Measurements from ENCODE around the gene MBD3. TPM values are rescaled to one million over a fixed set of nuclear protein-coding genes. Genes with fewer than 3 reads are reported as not detected.

MBD3 gene
- total and polyA plus RNA-seq, 4 donors = 12.4 to 57.6 (median 50.2) TPM

- H3K4me1 ChIP-seq (ENCODE audit: control insufficient read depth in 4 of 4, insufficient read depth in 4 of 4, low read length in 3 of 4) = peaks cover 6 to 25% (median 16%) of the 10 kb centered on the region in 4 donors
- no peak overlapping the region for H3K9ac ChIP-seq (ENCODE audit: low read depth in 1 of 2, low read length in 2 of 2)
- no peak overlapping the region for H3K4me3 ChIP-seq (ENCODE audit: low read depth in 1 of 3, low read length in 3 of 3)
- WGBS = 95% methylated on average over 13 of the region's 13 CpGs
- peaks cover 4 to 25% (median 11%) of the 10 kb centered on the region in 4 donors for H3K36me3 ChIP-seq (ENCODE audit: control insufficient read depth in 4 of 4, insufficient read depth in 3 of 4, low read depth in 1 of 4, low read length in 3 of 4)
- H3K27ac ChIP-seq (ENCODE audit: low read depth in 1 of 2, low read length in 2 of 2) = no peak overlapping the region
- no peaks in the 10 kb centered on the region for H3K27me3 ChIP-seq (ENCODE audit: control insufficient read depth in 4 of 4, insufficient read depth in 4 of 4, low read length in 3 of 4)
- no peaks in the 10 kb centered on the region for H3K9me3 ChIP-seq (ENCODE audit: control insufficient read depth in 4 of 4, low read length in 3 of 4)
- DNase-seq (ENCODE audit: low spot score) = no peak
- TF ChIP-seq SP1 (IDR thresholded peaks at IDR 0.05) (no peak), NR2F2 (IDR thresholded peaks at IDR 0.05) (no peak), CTCF (IDR thresholded peaks at IDR 0.05; ENCODE audit: low read depth, low read length, missing input control) (no peak), HNF4G (IDR thresholded peaks at IDR 0.05) (no peak), TAF1 (conservative IDR thresholded peaks at IDR 0.05) (no peak), FOXA1 (IDR thresholded peaks at IDR 0.05) (no peak), REST (IDR thresholded peaks at IDR 0.05) (no peak), HNF4A (conservative IDR thresholded peaks at IDR 0.05) (no peak), RAD21 (IDR thresholded peaks at IDR 0.05) (no peak), RXRA (IDR thresholded peaks at IDR 0.05) (no peak), JUND (IDR thresholded peaks at IDR 0.05) (no peak), EGR1 (IDR thresholded peaks at IDR 0.05; ENCODE audit: low read depth in 2 of 2) (no peak), YY1 (IDR thresholded peaks at IDR 0.05) (no peak), GABPA (IDR thresholded peaks at IDR 0.05 in 1 of 2, conservative IDR thresholded peaks at IDR 0.05 in 1 of 2) (no peak), FOXA2 (IDR thresholded peaks at IDR 0.05) (no peak)
- TF ChIP-seq, protein P1, sequence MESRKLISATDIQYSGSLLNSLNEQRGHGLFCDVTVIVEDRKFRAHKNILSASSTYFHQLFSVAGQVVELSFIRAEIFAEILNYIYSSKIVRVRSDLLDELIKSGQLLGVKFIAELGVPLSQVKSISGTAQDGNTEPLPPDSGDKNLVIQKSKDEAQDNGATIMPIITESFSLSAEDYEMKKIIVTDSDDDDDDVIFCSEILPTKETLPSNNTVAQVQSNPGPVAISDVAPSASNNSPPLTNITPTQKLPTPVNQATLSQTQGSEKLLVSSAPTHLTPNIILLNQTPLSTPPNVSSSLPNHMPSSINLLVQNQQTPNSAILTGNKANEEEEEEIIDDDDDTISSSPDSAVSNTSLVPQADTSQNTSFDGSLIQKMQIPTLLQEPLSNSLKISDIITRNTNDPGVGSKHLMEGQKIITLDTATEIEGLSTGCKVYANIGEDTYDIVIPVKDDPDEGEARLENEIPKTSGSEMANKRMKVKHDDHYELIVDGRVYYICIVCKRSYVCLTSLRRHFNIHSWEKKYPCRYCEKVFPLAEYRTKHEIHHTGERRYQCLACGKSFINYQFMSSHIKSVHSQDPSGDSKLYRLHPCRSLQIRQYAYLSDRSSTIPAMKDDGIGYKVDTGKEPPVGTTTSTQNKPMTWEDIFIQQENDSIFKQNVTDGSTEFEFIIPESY (IDR thresholded peaks at IDR 0.05) = no peak
- TF ChIP-seq, protein P2, sequence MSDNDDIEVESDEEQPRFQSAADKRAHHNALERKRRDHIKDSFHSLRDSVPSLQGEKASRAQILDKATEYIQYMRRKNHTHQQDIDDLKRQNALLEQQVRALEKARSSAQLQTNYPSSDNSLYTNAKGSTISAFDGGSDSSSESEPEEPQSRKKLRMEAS (IDR thresholded peaks at IDR 0.05) = no peak
- TF ChIP-seq, protein P3, sequence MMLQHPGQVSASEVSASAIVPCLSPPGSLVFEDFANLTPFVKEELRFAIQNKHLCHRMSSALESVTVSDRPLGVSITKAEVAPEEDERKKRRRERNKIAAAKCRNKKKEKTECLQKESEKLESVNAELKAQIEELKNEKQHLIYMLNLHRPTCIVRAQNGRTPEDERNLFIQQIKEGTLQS (IDR thresholded peaks at IDR 0.05) = no peak
Measured at GRCh38 chr19:1585243-1585580, 7.5 kb downstream of the MBD3 start.
